Measurements from ENCODE around the gene PSMC3.

DNA sequence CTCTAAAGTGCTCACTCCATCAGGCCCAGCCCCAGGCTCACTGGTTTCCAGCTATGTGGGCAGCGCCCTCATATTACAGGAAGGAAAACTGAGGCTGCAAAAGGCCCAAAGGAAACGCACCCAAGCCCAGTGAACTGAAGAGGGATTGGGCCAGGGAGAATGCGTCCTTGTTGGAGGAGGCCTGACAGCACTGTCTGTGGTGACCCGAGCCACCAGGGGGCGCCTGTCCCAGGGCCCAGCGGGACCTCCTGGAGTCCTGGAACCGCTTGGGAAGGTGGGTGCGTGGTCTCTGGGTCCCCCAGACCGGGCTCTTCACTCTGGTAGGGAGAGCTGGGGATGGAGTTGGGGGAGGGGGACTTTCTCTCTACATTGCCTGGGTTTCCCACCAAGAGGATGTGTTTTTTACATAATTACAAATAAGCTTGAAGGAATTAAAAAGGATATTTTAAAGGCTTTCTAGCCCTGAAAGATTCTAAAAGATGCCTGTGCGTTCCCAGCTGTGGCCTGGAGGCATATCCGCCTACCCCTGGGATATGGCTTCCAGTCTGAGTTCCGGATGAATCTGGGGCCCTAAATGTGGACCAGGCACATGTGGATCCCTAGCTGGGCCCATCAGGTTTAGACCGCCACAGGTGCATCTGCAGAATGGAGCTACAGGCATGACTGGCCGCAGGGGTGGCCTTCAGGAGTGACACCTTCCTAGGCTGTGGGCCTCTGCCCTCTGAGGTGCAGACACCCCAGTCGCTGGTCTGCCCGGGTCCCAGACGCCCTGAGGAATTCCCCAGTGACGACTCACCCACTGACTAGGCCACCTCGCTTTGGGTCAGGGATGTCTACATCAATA is 52.1 kb downstream of the PSMC3 start:
- TF ChIP-seq POLR2A (IDR thresholded peaks at IDR 0.05; ENCODE audit: low read length) (no peak), GATA1 (IDR thresholded peaks at IDR 0.05; ENCODE audit: low read depth, low read length) (no peak)
